ENCODE data around the gene FCRLA. TPM values are rescaled to one million over a fixed set of nuclear protein-coding genes. Genes with fewer than 3 reads are reported as not detected.
"Not testable (repeated sequence)": the region's sequence is repeated elsewhere in the genome, so short reads cannot be mapped to it uniquely, and the experiment has no call there.

The FCRLA gene
- total and polyA plus RNA-seq, 3 experiments from 2014 or later = not detected

DNA sequence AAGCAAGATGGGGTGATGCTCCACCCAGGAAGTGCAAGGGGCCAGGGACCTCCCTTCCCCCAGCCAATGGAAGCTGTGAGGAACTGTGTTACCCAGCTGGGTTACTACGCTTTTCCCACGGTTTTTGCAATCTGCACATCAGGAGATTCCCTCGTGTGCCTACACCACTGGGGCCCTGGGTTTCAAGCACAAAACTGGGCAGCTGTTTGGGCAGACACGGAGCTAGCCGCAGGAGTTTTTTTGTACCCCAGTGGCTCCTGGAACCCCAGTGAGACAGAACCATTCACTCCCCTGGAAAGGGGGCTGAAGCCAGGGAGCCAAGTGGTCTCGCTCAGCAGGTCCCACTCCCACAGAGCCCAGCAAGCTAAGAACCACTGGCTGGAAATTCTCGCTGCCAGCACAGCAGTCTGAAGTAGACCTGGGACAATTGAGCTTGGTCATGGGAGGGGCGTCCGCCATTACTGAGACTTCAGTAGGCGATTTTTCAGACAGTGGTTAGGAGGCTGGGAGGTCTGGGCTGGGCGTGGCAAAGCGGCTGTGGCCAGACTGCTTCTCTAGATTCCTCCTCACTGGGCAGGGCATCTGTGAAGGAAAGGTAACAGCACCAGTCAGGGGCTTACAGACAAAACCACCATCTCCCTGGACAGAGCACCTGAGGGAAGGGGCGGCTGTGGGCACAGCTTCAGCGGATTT lies 13.9 kb upstream of the FCRLA start:
- Mint-ChIP-seq H3K36me3 (peaks cover 0 to 15% (median 5%) of the 10 kb centered on the region in 3 donors), H3K27me3 (peaks cover 24 to 42% of the 10 kb centered on the region in 2 donors)
- H3K4me3 ChIP-seq (ENCODE audit: low read length); H3K4me3 Mint-ChIP-seq; H3K9me3 Mint-ChIP-seq; H3K9me3 ChIP-seq (ENCODE audit: low read length); CTCF ChIA-PET; H3K4me1 Mint-ChIP-seq; H3K4me1 ChIP-seq (ENCODE audit: insufficient read depth, low read length); H3K27ac Mint-ChIP-seq; H3K36me3 ChIP-seq (ENCODE audit: insufficient read depth, low read length); H3K27me3 ChIP-seq (ENCODE audit: insufficient read depth, low read length, poor library complexity, severe bottlenecking); H3K27ac ChIP-seq (ENCODE audit: low read depth, low read length); DNase-seq: not testable (repeated sequence)
- POLR2A ChIA-PET = interaction anchor here (0.6 kb wide), 1 partner anchor 10 kb away, joined by 10 read pairs; no protein-coding TSS in a partner anchor

DNA sequence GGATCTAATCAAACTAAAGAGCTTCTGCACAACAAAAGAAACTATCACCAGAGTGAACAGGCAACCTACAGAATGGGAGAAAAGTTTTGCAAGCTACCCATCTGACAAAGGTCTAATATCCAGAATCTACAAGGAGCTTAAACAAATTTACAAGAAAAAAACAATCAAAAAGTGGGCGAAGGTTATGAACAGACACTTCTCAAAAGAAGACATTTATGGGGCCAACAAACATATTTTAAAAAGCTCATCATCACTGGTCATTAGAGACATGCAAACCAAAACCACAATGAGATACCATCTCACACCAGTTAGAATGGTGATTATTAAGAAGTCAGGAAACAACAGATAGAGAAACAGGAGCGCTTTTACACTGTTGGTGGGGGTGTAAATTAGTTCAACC lies 8.7 kb upstream of the FCRLA start:
- CTCF ChIA-PET, H3K27ac Mint-ChIP-seq: not testable (repeated sequence)
- H3K27me3 Mint-ChIP-seq = peaks cover 18 to 25% of the 10 kb centered on the region in 2 donors

DNA sequence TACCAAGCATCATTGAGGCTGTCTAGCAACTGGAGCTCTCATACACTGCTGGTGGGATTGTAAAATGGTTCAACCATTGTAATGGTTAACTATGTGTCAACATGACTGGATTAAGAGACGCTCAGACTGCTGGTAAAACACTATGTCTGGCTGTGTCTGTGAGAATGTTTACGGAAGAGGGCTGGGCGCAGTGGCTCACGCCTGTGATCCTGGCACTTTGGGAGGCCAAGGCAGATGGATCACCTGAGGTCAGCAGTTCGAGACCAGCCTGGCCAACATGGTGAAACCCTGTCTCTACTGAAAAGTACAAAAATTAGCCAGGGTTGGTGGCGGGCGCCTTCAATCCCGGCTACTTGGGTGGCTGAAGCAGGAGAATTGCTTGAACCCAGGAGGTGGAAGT lies 4.8 kb upstream of the FCRLA start:
- Mint-ChIP-seq H3K9me3 (no peaks in the 10 kb centered on the region), H3K36me3 (no peaks in the 10 kb centered on the region), H3K27ac (peak overlapping the region in 1 of 8 donors; percentile 50), H3K4me3 (no peak overlapping the region), H3K27me3 (peaks cover 0 to 3% of the 10 kb centered on the region in 2 donors), H3K4me1 (no peaks in the 10 kb centered on the region)
- ChIA-PET CTCF (no interaction called here), POLR2A (no interaction called here)
- no peaks in the 10 kb centered on the region for H3K4me1 ChIP-seq (ENCODE audit: insufficient read depth, low read length)
- H3K9me3 ChIP-seq (ENCODE audit: low read length) = no peaks in the 10 kb centered on the region
- no peak for DNase-seq
- no peaks in the 10 kb centered on the region for H3K27me3 ChIP-seq (ENCODE audit: insufficient read depth, low read length, poor library complexity, severe bottlenecking)
- no peaks in the 10 kb centered on the region for H3K36me3 ChIP-seq (ENCODE audit: insufficient read depth, low read length)
- H3K4me3 ChIP-seq (ENCODE audit: low read length) = no peak overlapping the region
- H3K27ac ChIP-seq (ENCODE audit: low read depth, low read length) = no peak overlapping the region

More for the DNA sequence above, 8.7 kb upstream of the FCRLA start:
- H3K4me3 Mint-ChIP-seq; H3K36me3 ChIP-seq (ENCODE audit: insufficient read depth, low read length); H3K4me1 Mint-ChIP-seq; POLR2A ChIA-PET; H3K27ac ChIP-seq (ENCODE audit: low read depth, low read length); H3K27me3 ChIP-seq (ENCODE audit: insufficient read depth, low read length, poor library complexity, severe bottlenecking); H3K4me3 ChIP-seq (ENCODE audit: low read length); DNase-seq; H3K9me3 ChIP-seq (ENCODE audit: low read length); H3K4me1 ChIP-seq (ENCODE audit: insufficient read depth, low read length); H3K9me3 Mint-ChIP-seq: not testable (repeated sequence)
- peaks cover 0 to 15% (median 5%) of the 10 kb centered on the region in 3 donors for H3K36me3 Mint-ChIP-seq

DNA sequence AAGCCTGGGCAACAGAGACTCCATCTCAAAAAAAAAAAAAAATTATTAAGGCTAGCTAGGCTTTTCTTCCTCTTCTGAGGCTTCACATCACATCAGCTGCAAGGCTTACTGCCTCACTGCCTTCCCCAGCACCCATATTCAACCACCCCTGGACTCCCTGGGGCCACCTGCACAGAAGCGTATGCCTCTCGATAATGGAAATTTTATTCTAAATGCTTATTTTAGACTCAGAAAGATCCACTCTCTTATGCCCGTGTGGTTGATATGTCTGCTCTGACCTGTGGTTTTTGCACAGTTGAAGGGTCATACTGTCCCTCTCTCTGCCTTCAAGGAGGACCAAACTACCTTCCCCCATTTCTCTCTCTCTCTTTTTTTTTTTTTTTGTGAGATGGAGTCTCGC lies 1.5 kb upstream of the FCRLA start:
- Histone ChIP-seq H3K4me1 (ENCODE audit: insufficient read depth, low read length) (no peaks in the 10 kb centered on the region), H3K27me3 (ENCODE audit: insufficient read depth, low read length, poor library complexity, severe bottlenecking) (no peaks in the 10 kb centered on the region), H3K36me3 (ENCODE audit: insufficient read depth, low read length) (no peaks in the 10 kb centered on the region), H3K9me3 (ENCODE audit: low read length) (no peaks in the 10 kb centered on the region), H3K4me3 (ENCODE audit: low read length) (no peak overlapping the region), H3K27ac (ENCODE audit: low read depth, low read length) (no peak overlapping the region)
- CTCF ChIA-PET = no interaction called here
- Mint-ChIP-seq H3K9me3 (no peaks in the 10 kb centered on the region), H3K4me3 (no peak overlapping the region), H3K27ac (no peak overlapping the region), H3K36me3 (peaks cover 0 to 4% (median 0%) of the 10 kb centered on the region in 3 donors), H3K4me1 (no peaks in the 10 kb centered on the region), H3K27me3 (peaks cover 4 to 5% of the 10 kb centered on the region in 2 donors)
- POLR2A ChIA-PET = no interaction called here
- no peak for DNase-seq

DNA sequence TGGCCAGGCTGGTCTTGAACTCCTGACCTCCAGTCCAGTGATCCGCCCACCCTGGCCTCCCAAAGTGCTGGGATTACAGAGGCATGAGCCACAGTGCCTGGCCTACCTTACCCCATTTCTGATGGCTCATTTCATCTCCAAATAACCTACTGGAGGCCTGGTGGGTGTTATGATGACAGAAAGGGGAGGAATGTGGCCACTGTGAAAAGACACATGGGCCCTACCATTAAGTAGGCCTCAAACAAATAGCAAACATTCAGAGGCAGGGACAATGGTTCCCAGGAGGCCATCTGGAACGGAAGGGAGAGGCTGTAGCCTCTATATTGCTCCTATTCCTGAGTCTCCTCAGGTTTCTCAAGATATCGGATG lies 932 bp upstream of the FCRLA start:
- H3K9me3 ChIP-seq (ENCODE audit: low read length) = no peaks in the 10 kb centered on the region
- no peak overlapping the region for H3K27ac ChIP-seq (ENCODE audit: low read depth, low read length)
- H3K9me3 Mint-ChIP-seq = no peaks in the 10 kb centered on the region
- no peaks in the 10 kb centered on the region for H3K27me3 ChIP-seq (ENCODE audit: insufficient read depth, low read length, poor library complexity, severe bottlenecking)
- ChIA-PET POLR2A (no interaction called here), CTCF (no interaction called here)
- H3K4me1 ChIP-seq (ENCODE audit: insufficient read depth, low read length) = no peaks in the 10 kb centered on the region
- DNase-seq = no peak
- peaks cover 0 to 4% (median 0%) of the 10 kb centered on the region in 3 donors for H3K36me3 Mint-ChIP-seq
- H3K27me3 Mint-ChIP-seq = peaks cover 4 to 5% of the 10 kb centered on the region in 2 donors
- H3K4me3 Mint-ChIP-seq = no peak overlapping the region
- no peak overlapping the region for H3K4me3 ChIP-seq (ENCODE audit: low read length)
- no peak overlapping the region for H3K27ac Mint-ChIP-seq
- no peaks in the 10 kb centered on the region for H3K36me3 ChIP-seq (ENCODE audit: insufficient read depth, low read length)
- no peaks in the 10 kb centered on the region for H3K4me1 Mint-ChIP-seq

DNA sequence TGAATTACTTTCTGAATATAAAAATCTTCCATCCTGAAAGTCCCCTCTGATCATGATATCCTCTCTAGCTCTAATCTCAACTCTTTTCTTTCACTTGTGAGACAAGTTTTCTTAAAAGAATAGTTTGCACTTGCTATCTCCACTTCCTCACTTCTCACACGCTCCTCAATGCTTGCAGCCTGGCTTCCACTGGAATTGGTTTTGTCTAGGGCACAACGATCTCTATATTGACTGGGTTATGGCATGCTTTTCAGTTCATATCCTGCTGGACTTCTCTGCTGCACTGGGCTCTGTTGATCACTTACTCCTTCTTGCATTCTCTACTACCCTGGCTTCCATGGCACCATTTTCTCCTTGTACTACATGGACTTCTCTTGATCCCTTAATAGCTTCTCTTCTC lies 474 bp downstream of the FCRLA start:
- no peak overlapping the region for H3K27ac Mint-ChIP-seq
- H3K36me3 Mint-ChIP-seq = peaks cover 0 to 4% (median 0%) of the 10 kb centered on the region in 3 donors
- no peaks in the 10 kb centered on the region for H3K36me3 ChIP-seq (ENCODE audit: insufficient read depth, low read length)
- H3K9me3 ChIP-seq (ENCODE audit: low read length) = no peaks in the 10 kb centered on the region
- H3K27ac ChIP-seq (ENCODE audit: low read depth, low read length) = no peak overlapping the region
- no peak overlapping the region for H3K4me3 ChIP-seq (ENCODE audit: low read length)
- no peaks in the 10 kb centered on the region for H3K4me1 ChIP-seq (ENCODE audit: insufficient read depth, low read length)
- no peaks in the 10 kb centered on the region for H3K9me3 Mint-ChIP-seq
- no peaks in the 10 kb centered on the region for H3K27me3 ChIP-seq (ENCODE audit: insufficient read depth, low read length, poor library complexity, severe bottlenecking)
- no peaks in the 10 kb centered on the region for H3K4me1 Mint-ChIP-seq
- DNase-seq = no peak
- ChIA-PET CTCF (interaction anchor here (0.8 to 1.1 kb wide), 2 partner anchors 19 to 34 kb away, joined by 3 to 4 read pairs; no protein-coding TSS in a partner anchor), POLR2A (no interaction called here)
- no peak overlapping the region for H3K4me3 Mint-ChIP-seq
- H3K27me3 Mint-ChIP-seq = peaks cover 2 to 4% of the 10 kb centered on the region in 2 donors

DNA sequence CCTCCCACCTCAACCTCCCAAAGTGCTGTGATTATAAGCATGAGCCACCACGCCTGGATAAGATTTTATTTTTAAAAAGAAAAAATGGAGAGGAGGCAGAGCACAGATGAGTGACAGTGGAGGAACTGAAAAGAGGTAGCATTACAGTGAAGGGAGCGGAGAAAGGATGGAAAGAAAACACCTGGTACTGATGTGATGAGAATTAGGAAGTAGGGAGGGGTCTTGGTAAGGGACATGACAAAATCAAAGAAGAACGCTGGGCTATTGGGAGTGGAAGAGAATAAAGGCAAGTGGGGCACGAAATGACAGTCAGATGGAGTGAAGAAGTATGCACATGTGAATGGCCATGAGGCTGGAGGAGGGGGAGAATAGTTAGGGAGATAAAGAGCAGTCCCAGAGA lies 2.3 kb downstream of the FCRLA start:
- CTCF ChIA-PET = no interaction called here
- Mint-ChIP-seq H3K4me1 (no peaks in the 10 kb centered on the region), H3K36me3 (peaks cover 0 to 4% (median 0%) of the 10 kb centered on the region in 3 donors), H3K4me3 (no peak overlapping the region), H3K27me3 (peaks cover 2 to 4% of the 10 kb centered on the region in 2 donors), H3K27ac (no peak overlapping the region), H3K9me3 (no peaks in the 10 kb centered on the region)
- H3K4me3 ChIP-seq (ENCODE audit: low read length) = no peak overlapping the region
- H3K27ac ChIP-seq (ENCODE audit: low read depth, low read length) = no peak overlapping the region
- POLR2A ChIA-PET = no interaction called here
- H3K36me3 ChIP-seq (ENCODE audit: insufficient read depth, low read length) = no peaks in the 10 kb centered on the region
- no peaks in the 10 kb centered on the region for H3K4me1 ChIP-seq (ENCODE audit: insufficient read depth, low read length)
- no peaks in the 10 kb centered on the region for H3K9me3 ChIP-seq (ENCODE audit: low read length)
- DNase-seq = no peak
- H3K27me3 ChIP-seq (ENCODE audit: insufficient read depth, low read length, poor library complexity, severe bottlenecking) = no peaks in the 10 kb centered on the region

DNA sequence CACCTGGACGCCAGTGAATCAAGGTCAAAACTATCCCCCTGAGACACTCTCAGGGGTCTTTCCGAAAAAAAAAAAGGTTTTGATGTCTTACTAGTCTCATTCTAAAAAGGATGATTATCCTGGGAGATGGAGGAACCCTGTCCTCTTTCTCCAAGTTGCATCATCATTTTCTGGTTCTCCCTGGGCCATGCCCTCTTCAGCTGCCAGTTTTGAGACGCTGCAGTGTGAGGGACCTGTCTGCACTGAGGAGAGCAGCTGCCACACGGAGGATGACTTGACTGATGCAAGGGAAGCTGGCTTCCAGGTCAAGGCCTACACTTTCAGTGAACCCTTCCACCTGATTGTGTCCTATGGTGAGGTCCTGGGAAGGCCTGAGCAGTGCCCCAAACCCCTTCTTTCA lies 3.5 kb downstream of the FCRLA start:
- Mint-ChIP-seq H3K9me3 (no peaks in the 10 kb centered on the region), H3K27me3 (peaks cover 2 to 4% of the 10 kb centered on the region in 2 donors), H3K27ac (no peak overlapping the region), H3K4me3 (no peak overlapping the region), H3K36me3 (peaks cover 0 to 4% (median 0%) of the 10 kb centered on the region in 3 donors), H3K4me1 (no peaks in the 10 kb centered on the region)
- H3K4me1 ChIP-seq (ENCODE audit: insufficient read depth, low read length) = no peaks in the 10 kb centered on the region
- no peaks in the 10 kb centered on the region for H3K36me3 ChIP-seq (ENCODE audit: insufficient read depth, low read length)
- no peak overlapping the region for H3K4me3 ChIP-seq (ENCODE audit: low read length)
- no peaks in the 10 kb centered on the region for H3K27me3 ChIP-seq (ENCODE audit: insufficient read depth, low read length, poor library complexity, severe bottlenecking)
- H3K27ac ChIP-seq (ENCODE audit: low read depth, low read length) = no peak overlapping the region
- ChIA-PET POLR2A (no interaction called here), CTCF (no interaction called here)
- no peak for DNase-seq
- no peaks in the 10 kb centered on the region for H3K9me3 ChIP-seq (ENCODE audit: low read length)
